BE2C (cell line): ENCODE data around the gene LONRF2.

ENCODE experiments used
- DNase-seq: peaks from one replicate; pipeline ENCODE4 v3.0.0-alpha.2; 2020
- H3K27me3 ChIP-seq: fragments of 250-450 bp; sonication (Bioruptor Pico); 2 replicates; pipeline ENCODE4 v1.5.1; 2020; ENCODE audit warnings: mild to moderate bottlenecking
- H3K36me3 ChIP-seq: fragments of 250-450 bp; sonication (Bioruptor Pico); 2 replicates; pipeline ENCODE4 v1.5.1; 2020; ENCODE audit warnings: mild to moderate bottlenecking
- H3K4me1 ChIP-seq: fragments of 250-450 bp; sonication (Bioruptor Pico); 2 replicates; pipeline ENCODE4 v1.5.1; 2020
- H3K4me3 ChIP-seq: 2 replicates; pipeline ENCODE4 v1.5.1; 2011; ENCODE audit warnings: low read depth, low read length
- H3K9me3 ChIP-seq: fragments of 250-450 bp; sonication (Bioruptor Pico); 2 replicates; pipeline ENCODE4 v1.5.1; 2020
- TF ChIP-seq, protein P1 (sequence below): IDR thresholded peaks from 2 replicates; pipeline ENCODE4 v1.5.1; 2012; ENCODE audit warnings: mild to moderate bottlenecking, low read depth, low read length

LONRF2 gene

DNA sequence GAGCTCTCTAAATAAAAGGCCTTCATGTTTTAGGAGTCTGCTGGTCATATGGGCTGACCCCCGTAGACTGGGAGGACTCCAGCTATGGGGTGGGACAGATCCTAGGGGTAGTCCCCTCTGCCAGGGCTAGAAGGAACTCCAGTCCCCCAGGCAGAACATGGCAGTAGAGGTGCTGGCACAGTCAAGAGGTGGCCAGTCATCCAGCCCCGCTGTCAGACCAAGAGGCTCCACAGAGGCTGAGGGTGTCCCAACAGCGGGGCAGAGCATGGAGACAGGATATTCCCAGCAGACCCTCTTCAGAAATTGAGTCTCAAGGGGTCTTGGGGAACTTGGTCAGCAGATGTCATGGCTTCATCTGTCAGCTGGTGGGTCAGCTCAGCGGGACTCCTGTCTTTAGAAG, 76.6 kb downstream of the LONRF2 start:
- H3K4me1 ChIP-seq: 0 out of 2 replicates have a peak, but pooled peaks cover 2% of the 10 kb centered on the region
- H3K27me3 ChIP-seq: no peaks in the 10 kb centered on the region
- no peaks in the 10 kb centered on the region for H3K9me3 ChIP-seq
- DNase-seq: no peak
- H3K4me3 ChIP-seq: no peak overlapping the region
- H3K36me3 ChIP-seq: no peaks in the 10 kb centered on the region
- TF ChIP-seq, protein P1, sequence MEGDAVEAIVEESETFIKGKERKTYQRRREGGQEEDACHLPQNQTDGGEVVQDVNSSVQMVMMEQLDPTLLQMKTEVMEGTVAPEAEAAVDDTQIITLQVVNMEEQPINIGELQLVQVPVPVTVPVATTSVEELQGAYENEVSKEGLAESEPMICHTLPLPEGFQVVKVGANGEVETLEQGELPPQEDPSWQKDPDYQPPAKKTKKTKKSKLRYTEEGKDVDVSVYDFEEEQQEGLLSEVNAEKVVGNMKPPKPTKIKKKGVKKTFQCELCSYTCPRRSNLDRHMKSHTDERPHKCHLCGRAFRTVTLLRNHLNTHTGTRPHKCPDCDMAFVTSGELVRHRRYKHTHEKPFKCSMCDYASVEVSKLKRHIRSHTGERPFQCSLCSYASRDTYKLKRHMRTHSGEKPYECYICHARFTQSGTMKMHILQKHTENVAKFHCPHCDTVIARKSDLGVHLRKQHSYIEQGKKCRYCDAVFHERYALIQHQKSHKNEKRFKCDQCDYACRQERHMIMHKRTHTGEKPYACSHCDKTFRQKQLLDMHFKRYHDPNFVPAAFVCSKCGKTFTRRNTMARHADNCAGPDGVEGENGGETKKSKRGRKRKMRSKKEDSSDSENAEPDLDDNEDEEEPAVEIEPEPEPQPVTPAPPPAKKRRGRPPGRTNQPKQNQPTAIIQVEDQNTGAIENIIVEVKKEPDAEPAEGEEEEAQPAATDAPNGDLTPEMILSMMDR: no peak

DNA sequence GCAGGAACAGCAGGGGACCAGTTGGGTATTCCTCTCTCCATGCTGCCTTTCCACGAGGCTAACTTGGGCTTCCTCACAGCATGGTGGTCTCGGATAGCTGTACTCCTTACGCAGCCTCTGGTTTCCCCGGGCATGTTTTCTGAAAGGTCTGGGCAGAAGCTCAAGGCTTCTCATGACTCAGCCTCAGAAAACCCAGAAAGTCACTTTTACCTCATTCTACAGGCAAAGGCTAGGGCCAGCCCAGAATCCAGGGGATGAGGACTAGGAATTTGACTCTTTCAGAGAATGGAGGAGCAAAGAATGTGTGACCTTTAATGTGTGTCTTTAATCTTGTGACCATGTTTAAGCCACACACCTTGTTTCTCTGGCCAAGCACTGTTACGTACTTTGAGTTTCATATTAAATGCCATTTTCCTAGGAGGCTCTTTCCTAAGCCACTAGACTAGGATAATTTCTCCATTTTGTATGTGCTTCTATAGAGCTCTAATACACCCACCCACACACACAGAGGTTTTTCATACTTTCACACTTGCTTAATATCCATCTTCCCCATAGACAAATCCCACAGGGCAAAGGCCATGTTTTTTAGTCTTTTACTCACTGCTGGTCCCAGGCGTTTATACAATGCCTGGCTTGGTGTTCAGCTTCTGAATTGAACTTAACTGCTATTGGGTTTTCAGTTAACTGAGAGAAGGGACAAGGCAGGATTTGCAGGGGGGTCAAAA, 77.3 kb downstream of the LONRF2 start:
- H3K27me3 ChIP-seq: no peaks in the 10 kb centered on the region
- H3K36me3 ChIP-seq: no peaks in the 10 kb centered on the region
- H3K4me3 ChIP-seq: no peak overlapping the region
- 0 out of 2 replicates have a peak, but pooled peaks cover 2% of the 10 kb centered on the region for H3K4me1 ChIP-seq
- H3K9me3 ChIP-seq: no peaks in the 10 kb centered on the region
- TF ChIP-seq, protein P1: no peak
- no peak for DNase-seq

DNA sequence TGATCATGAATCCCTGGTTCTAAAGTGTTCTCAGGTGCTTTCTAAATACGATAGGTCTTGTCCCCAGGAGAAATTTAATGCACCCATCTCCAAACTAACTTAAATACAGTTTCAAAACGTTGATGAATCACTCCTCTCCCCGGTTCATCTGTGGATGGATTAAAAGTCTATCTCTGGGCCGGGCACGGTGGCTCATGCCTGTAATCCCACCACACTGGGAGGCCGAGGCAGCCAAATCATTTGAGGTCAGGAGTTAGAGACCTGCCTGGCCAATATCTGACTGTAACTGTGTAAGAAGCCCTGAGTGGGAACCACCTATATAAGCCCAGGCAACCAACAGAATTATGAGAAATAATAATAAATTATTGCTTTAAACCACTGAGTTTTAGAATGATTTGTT, 78.7 kb downstream of the LONRF2 start:
- DNase-seq: no peak
- H3K9me3 ChIP-seq: no peaks in the 10 kb centered on the region
- no peaks in the 10 kb centered on the region for H3K27me3 ChIP-seq
- no peaks in the 10 kb centered on the region for H3K36me3 ChIP-seq
- H3K4me3 ChIP-seq: no peak overlapping the region
- 0 out of 2 replicates have a peak, but pooled peaks cover 2% of the 10 kb centered on the region for H3K4me1 ChIP-seq
- TF ChIP-seq, protein P1: no peak

DNA sequence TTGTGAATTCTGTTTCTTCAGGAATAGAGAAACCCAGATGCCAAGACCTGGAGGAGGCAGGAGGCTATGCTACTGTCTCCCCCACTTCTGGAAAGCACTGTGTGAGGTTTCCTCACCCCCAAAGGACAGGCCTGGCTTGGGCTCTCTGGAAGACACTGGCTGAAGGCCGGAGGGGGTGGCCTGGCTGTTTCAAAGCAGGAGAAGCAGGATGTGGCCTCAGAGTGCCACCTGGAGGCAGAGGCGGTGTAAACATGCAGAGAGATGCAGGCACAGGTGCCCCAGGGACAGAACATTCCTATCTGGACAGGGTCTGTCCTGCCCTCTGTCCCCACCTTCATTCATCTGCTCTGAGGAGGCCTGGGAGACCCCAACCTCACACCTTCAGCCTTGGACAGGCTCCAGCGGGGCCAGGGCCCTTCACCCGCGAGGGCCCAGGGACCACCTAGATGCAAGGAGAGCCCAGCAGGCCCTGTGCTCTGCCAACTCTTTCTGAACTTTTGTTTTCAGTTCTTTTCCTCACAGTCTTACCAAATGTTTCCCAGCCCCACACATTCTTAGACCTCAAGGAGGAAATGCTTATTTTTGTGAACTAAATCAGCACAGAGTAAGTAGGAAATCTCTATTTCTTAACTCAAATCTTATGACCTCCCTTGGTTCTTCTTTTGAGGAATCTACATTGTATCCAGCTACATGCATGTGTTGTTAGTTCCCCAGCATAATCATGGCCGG, 79.2 kb downstream of the LONRF2 start:
- TF ChIP-seq, protein P1: peak; percentile 68
- DNase-seq: peak; percentile 76
- Histone ChIP-seq H3K4me3 (no peak overlapping the region), H3K27me3 (no peaks in the 10 kb centered on the region), H3K36me3 (no peaks in the 10 kb centered on the region), H3K9me3 (no peaks in the 10 kb centered on the region), H3K4me1 (0 out of 2 replicates have a peak, but pooled peaks cover 2% of the 10 kb centered on the region)

DNA sequence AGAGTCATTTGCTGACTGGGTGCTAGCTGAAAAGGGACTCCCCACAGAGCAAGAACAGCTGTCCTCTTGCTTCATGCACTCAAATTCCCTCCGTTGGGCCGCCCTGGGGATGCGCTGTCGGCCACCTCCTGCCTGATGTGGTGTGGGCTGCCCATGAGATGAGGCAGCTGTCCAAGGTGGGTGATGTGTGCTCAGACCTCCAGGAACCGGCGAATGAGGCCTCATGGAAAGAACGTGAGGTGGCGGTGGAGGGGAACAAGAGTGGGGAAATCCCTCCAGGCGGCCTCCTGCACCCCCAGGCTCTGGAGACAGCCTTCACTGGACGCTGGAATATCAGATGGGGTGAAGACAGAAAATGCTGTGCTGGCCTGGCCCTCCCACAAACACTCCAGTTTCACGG, 79.8 kb downstream of the LONRF2 start:
- no peaks in the 10 kb centered on the region for H3K36me3 ChIP-seq
- TF ChIP-seq, protein P1: no peak
- H3K4me3 ChIP-seq: no peak overlapping the region
- H3K27me3 ChIP-seq: no peaks in the 10 kb centered on the region
- H3K9me3 ChIP-seq: no peaks in the 10 kb centered on the region
- DNase-seq: no peak
- 0 out of 2 replicates have a peak, but pooled peaks cover 2% of the 10 kb centered on the region for H3K4me1 ChIP-seq

DNA sequence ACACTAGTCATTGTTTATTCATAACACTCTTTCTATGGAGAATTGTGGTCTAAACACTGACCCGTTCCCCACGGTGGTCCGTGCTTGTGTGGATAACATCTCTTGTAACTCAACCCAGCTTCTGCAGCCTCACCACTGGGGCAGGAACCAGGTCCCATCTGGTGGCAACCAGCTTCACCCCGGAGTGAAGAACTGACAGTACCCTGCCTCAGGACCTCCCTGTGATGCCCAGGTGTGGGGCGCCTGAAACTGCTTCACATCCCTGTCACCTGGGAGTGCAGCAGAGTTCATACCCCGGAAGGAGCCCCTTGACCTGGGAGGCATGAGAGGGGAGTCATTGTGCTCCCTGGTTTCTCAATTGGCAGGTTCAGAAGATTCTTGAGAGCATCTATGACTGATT, 81.1 kb downstream of the LONRF2 start:
- 0 out of 2 replicates have a peak, but pooled peaks cover 2% of the 10 kb centered on the region for H3K4me1 ChIP-seq
- TF ChIP-seq, protein P1: no peak
- H3K36me3 ChIP-seq: no peaks in the 10 kb centered on the region
- DNase-seq: no peak
- H3K27me3 ChIP-seq: no peaks in the 10 kb centered on the region
- H3K4me3 ChIP-seq: no peak overlapping the region
- no peaks in the 10 kb centered on the region for H3K9me3 ChIP-seq
